Measurements from ENCODE around the gene UNC5B. TPM values are rescaled to one million over a fixed set of nuclear protein-coding genes. Genes with fewer than 3 reads are reported as not detected.

The UNC5B gene
- total RNA-seq, 1 experiment from 2014 or later: 22.0 TPM

DNA sequence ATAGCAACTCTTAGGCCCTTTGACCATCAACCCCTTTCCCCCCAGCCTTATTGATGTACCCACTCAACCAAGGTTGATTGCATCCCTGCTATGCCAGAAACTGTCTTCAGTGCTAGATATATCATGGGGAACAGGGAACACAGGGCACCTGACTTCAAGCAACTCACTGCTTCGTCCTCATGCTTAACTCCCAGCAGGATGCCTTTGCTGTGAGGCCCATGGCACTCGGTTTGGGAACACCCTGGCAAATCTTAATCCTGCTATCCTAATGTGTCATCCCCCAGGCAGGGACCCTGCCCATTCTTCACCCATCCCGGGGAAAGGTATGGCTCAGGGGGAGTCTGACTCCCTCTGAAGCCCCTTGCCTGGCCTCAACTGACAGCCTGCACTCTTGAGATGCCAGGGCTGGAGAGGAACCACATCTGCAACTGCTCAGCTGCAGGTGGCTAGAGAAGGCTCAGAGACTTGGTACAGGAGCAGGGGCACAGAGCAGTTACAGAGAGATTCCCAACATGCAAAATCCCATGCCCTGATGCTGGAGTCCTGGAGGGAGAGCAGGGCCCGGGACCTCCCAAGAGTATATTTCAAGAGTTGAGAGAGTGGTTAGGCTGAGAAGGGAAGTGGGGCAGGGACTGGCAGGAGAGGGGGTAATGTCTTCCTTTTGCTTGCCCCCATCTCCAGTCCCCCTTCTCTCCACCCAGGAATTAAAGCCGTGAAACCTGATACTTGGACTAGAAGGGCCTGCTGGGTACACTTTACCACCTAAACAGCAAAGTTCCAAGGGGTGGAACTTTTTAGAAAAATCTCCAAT lies 2.4 kb upstream of the UNC5B start:
- Histone ChIP-seq H3K36me3 (ENCODE audit: control insufficient read depth in 1 of 2, insufficient read depth in 2 of 2, low read length in 2 of 2) (no peaks in the 10 kb centered on the region), H3K9ac (ENCODE audit: low read length) (no peak overlapping the region), H3K79me2 (ENCODE audit: insufficient read depth, low read length) (peaks cover 15% of the 10 kb centered on the region; the same call in 1 of the 2 replicates), H4K20me1 (ENCODE audit: insufficient read depth) (no peaks in the 10 kb centered on the region), H3K4me2 (ENCODE audit: low read length) (no peak overlapping the region), H3K9me2 (ENCODE audit: insufficient read depth) (no peaks in the 10 kb centered on the region), H2AFZ (ENCODE audit: low read depth, low read length, poor library complexity, severe bottlenecking) (no peak overlapping the region), H3K4me1 (ENCODE audit: control insufficient read depth in 1 of 2, insufficient read depth in 2 of 2, low read length in 2 of 2) (peaks cover 11 to 33% of the 10 kb centered on the region in 2 experiments), H3K27me3 (ENCODE audit: insufficient read depth, low read length) (peaks cover 27% of the 10 kb centered on the region; the same call in 1 of the 2 replicates), H3K27ac (ENCODE audit: low read depth, low read length) (no peak overlapping the region), H3K4me3 (replicated peaks in 1 of 2; ENCODE audit: low read depth in 1 of 2, low read length in 2 of 2) (no peak overlapping the region), H3K9me3 (ENCODE audit: control insufficient read depth in 1 of 2, insufficient read depth in 1 of 2, low read depth in 1 of 2, low read length in 2 of 2) (no peaks in the 10 kb centered on the region)
- ChIA-PET RAD21 (ENCODE audit: low non-redundant PET in 1 of 2, low total read pairs in 2 of 2, uncharacterized antibody in 2 of 2, unreplicated experiment in 2 of 2) (interaction anchor here in 1 of 2 experiments (1.4 kb wide), 1 partner anchor 285 kb away, joined by 6 read pairs; no protein-coding TSS in a partner anchor), CTCF (interaction anchor here (1.0 to 1.6 kb wide), 7 partner anchors 8 to 307 kb away, joined by 3 to 10 read pairs (median 5); no protein-coding TSS in a partner anchor), POLR2A (no interaction called here)
- intact Hi-C loops (cut with micrococcal nuclease): loop anchor here (1.0 to 5.0 kb wide), 3 partner anchors 193 to 307 kb away; no protein-coding TSS in a partner anchor
- TF ChIP-seq YY1 (IDR thresholded peaks at IDR 0.05; ENCODE audit: extremely low read depth, insufficient replicate concordance, low read depth, low read length) (no peak), POLR2A (IDR thresholded peaks at IDR 0.05; ENCODE audit: borderline replicate concordance, extremely low read depth, insufficient read depth, insufficient read length) (no peak), EZH2phosphoT487 (IDR thresholded peaks at IDR 0.05; ENCODE audit: borderline replicate concordance) (no peak), SP1 (IDR thresholded peaks at IDR 0.05; ENCODE audit: low read depth) (no peak), FOSL1 (IDR thresholded peaks at IDR 0.05; ENCODE audit: low read depth) (no peak), ELF1 (IDR thresholded peaks at IDR 0.05; ENCODE audit: borderline replicate concordance, low read depth) (no peak), RAD21 (IDR thresholded peaks at IDR 0.05; ENCODE audit: low read depth) (no peak), JUND (IDR thresholded peaks at IDR 0.05) (no peak)
- TF ChIP-seq, protein P1, sequence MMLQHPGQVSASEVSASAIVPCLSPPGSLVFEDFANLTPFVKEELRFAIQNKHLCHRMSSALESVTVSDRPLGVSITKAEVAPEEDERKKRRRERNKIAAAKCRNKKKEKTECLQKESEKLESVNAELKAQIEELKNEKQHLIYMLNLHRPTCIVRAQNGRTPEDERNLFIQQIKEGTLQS (IDR thresholded peaks at IDR 0.05): no peak
- TF ChIP-seq, protein P2, sequence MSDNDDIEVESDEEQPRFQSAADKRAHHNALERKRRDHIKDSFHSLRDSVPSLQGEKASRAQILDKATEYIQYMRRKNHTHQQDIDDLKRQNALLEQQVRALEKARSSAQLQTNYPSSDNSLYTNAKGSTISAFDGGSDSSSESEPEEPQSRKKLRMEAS (IDR thresholded peaks at IDR 0.05): no peak
- TF ChIP-seq, protein P3, sequence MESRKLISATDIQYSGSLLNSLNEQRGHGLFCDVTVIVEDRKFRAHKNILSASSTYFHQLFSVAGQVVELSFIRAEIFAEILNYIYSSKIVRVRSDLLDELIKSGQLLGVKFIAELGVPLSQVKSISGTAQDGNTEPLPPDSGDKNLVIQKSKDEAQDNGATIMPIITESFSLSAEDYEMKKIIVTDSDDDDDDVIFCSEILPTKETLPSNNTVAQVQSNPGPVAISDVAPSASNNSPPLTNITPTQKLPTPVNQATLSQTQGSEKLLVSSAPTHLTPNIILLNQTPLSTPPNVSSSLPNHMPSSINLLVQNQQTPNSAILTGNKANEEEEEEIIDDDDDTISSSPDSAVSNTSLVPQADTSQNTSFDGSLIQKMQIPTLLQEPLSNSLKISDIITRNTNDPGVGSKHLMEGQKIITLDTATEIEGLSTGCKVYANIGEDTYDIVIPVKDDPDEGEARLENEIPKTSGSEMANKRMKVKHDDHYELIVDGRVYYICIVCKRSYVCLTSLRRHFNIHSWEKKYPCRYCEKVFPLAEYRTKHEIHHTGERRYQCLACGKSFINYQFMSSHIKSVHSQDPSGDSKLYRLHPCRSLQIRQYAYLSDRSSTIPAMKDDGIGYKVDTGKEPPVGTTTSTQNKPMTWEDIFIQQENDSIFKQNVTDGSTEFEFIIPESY (IDR thresholded peaks at IDR 0.05; ENCODE audit: extremely low read depth, insufficient replicate concordance, low read length): no peak
- TF ChIP-seq, protein P4, sequence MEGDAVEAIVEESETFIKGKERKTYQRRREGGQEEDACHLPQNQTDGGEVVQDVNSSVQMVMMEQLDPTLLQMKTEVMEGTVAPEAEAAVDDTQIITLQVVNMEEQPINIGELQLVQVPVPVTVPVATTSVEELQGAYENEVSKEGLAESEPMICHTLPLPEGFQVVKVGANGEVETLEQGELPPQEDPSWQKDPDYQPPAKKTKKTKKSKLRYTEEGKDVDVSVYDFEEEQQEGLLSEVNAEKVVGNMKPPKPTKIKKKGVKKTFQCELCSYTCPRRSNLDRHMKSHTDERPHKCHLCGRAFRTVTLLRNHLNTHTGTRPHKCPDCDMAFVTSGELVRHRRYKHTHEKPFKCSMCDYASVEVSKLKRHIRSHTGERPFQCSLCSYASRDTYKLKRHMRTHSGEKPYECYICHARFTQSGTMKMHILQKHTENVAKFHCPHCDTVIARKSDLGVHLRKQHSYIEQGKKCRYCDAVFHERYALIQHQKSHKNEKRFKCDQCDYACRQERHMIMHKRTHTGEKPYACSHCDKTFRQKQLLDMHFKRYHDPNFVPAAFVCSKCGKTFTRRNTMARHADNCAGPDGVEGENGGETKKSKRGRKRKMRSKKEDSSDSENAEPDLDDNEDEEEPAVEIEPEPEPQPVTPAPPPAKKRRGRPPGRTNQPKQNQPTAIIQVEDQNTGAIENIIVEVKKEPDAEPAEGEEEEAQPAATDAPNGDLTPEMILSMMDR (IDR thresholded peaks at IDR 0.05 in 2 of 3, conservative IDR thresholded peaks at IDR 0.05 in 1 of 3; ENCODE audit: borderline replicate concordance in 1 of 3, insufficient read depth in 1 of 3, low read depth in 2 of 3, low read length in 2 of 3): no peak
- TF ChIP-seq, protein P5, sequence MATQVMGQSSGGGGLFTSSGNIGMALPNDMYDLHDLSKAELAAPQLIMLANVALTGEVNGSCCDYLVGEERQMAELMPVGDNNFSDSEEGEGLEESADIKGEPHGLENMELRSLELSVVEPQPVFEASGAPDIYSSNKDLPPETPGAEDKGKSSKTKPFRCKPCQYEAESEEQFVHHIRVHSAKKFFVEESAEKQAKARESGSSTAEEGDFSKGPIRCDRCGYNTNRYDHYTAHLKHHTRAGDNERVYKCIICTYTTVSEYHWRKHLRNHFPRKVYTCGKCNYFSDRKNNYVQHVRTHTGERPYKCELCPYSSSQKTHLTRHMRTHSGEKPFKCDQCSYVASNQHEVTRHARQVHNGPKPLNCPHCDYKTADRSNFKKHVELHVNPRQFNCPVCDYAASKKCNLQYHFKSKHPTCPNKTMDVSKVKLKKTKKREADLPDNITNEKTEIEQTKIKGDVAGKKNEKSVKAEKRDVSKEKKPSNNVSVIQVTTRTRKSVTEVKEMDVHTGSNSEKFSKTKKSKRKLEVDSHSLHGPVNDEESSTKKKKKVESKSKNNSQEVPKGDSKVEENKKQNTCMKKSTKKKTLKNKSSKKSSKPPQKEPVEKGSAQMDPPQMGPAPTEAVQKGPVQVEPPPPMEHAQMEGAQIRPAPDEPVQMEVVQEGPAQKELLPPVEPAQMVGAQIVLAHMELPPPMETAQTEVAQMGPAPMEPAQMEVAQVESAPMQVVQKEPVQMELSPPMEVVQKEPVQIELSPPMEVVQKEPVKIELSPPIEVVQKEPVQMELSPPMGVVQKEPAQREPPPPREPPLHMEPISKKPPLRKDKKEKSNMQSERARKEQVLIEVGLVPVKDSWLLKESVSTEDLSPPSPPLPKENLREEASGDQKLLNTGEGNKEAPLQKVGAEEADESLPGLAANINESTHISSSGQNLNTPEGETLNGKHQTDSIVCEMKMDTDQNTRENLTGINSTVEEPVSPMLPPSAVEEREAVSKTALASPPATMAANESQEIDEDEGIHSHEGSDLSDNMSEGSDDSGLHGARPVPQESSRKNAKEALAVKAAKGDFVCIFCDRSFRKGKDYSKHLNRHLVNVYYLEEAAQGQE (IDR thresholded peaks at IDR 0.05; ENCODE audit: low read depth): no peak
- BruUV-seq (replicated peaks): no TSS peak
- ATAC-seq: no peak
- DNase-seq (ENCODE audit: low read depth, low spot score): no peak

Measured in HCT116 (cell line).